ENCODE measurements around the gene UBAC2.
A peak's percentile ranks its signal among the peaks of the same experiment; 100 is the strongest.

The UBAC2 gene

DNA sequence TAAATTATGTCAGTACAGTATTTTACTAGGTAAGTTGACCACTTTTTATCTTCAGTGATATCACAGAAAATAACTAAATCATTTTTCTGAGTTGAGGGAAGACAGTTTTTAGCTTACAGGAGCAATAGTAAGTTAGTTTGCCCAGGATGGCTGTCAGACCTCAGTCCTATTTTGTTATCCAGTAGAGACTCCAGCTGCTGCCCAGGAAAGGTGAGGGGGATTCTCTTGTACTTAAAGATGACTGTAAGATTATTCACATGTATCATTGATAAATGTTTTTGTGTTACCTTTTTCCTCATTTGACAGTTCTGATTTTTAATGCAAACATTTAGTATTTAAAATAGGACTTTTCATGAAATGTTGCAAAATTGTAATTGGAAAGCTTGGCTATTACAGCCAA is 121.1 kb downstream of the UBAC2 start:
- DNase-seq (ENCODE audit: low read depth), result no peak
- no peak overlapping the region for H3K4me3 ChIP-seq (ENCODE audit: low read depth, low read length)
- TF ChIP-seq CTCF (conservative IDR thresholded peaks at IDR 0.05; ENCODE audit: low read depth, low read length), result no peak

DNA sequence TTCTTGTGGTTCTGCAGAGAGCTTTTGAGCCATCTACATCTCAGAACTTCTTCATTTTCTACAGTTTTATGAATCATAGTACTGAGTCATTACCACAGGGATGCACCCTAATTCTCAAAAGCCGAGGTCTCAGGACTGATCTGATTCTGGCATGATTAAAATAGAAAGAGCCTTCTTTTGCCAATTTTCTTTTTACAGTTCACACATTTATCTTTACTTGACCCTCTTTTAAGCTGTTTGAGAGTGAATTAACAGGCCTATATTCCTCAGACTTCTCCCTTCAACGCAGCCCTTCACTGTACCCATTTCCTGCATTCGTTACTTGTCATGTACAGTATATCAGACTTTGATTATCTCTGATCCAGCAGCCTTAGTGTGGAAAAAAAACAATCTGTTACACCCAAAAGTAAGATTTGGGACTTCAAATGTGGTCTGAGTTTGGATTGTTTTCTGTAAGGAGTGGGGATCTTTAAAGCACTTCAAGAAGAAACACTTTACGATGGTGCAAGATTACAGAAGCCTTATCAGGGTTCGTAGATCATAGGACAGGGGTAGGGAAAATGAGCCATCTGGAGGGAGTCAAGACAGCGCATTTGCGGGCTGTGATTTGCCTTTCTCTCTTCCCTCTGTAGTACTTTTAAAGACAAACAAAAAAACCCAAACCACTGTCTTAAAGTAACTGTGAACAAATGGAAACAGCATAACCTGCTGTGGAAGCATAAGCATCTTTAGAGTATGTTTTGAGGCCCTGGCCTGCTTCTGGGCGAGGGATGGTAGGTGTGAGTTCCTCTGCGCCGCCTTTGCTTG is 121.8 kb downstream of the UBAC2 start:
- peak; percentile 88 for DNase-seq (ENCODE audit: low read depth)
- TF ChIP-seq CTCF (conservative IDR thresholded peaks at IDR 0.05; ENCODE audit: low read depth, low read length), result no peak
- no peak overlapping the region for H3K4me3 ChIP-seq (ENCODE audit: low read depth, low read length)

- TF ChIP-seq CTCF (conservative IDR thresholded peaks at IDR 0.05; ENCODE audit: low read depth, low read length), result no peak
- no peak for DNase-seq (ENCODE audit: low read depth)
- no peak overlapping the region for H3K4me3 ChIP-seq (ENCODE audit: low read depth, low read length)
Measured at GRCh38 chr13:99323488-99323887, 122.8 kb downstream of the UBAC2 start.

GRCh38 chr13:99326012-99326411 is 125.4 kb downstream of the UBAC2 start:
- no peak for DNase-seq (ENCODE audit: low read depth)
- H3K4me3 ChIP-seq (ENCODE audit: low read depth, low read length), result no peak overlapping the region
- no peak for TF ChIP-seq CTCF (conservative IDR thresholded peaks at IDR 0.05; ENCODE audit: low read depth, low read length)

DNA sequence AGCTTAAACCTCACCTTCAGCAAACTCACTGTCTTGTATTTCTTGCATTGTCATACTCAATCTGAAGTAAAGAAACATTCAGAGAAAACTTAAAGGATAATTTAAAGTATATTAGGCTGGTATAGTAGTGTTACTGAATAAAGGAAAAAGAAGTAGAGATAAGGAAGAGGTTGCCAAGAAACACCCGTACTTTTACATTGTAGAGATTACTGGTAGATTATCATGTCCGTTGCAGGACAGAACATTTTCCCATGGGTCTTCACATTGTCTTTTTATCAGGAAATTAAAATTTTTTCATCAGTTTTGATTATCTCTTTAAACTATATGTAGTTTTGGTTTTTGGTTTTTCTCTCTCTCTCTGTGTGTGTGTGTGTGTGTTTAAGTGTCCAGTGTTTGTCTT is 126.5 kb downstream of the UBAC2 start:
- TF ChIP-seq CTCF (conservative IDR thresholded peaks at IDR 0.05; ENCODE audit: low read depth, low read length), result no peak
- no peak for DNase-seq (ENCODE audit: low read depth)

GRCh38 chr13:99327761-99328160 is 127.1 kb downstream of the UBAC2 start:
- H3K4me3 ChIP-seq (ENCODE audit: low read depth, low read length), result no peak overlapping the region
- no peak for TF ChIP-seq CTCF (conservative IDR thresholded peaks at IDR 0.05; ENCODE audit: low read depth, low read length)
- DNase-seq (ENCODE audit: low read depth), result no peak

More for the DNA sequence above, 126.5 kb downstream of the UBAC2 start:
- H3K4me3 ChIP-seq (ENCODE audit: low read depth, low read length), result no peak overlapping the region

DNA sequence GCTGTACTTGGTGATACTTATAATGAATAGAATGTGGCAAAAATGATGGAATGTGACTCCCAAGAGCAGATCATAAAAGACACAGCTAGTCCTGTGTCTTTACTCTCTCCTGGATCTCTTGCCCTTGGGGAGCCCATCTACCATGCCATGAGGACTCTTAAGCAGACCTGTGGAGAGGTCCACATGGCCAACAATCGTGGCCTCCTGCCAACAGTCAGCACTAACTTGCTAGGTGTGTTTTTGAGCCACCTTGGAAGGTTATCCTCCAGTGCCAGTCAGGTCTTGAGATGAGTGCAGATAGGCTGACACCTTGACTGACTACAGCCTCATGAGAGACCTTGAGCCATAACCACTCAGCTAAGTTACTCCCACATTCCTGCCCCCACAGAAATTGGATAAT is 128.8 kb downstream of the UBAC2 start:
- TF ChIP-seq CTCF (conservative IDR thresholded peaks at IDR 0.05; ENCODE audit: low read depth, low read length), result no peak
- H3K4me3 ChIP-seq (ENCODE audit: low read depth, low read length), result no peak overlapping the region
- no peak for DNase-seq (ENCODE audit: low read depth)
